SJSA1 (cell line): Measurements from ENCODE around the gene CFL1. TPM values are rescaled to one million over a fixed set of nuclear protein-coding genes. Genes with fewer than 3 reads are reported as not detected.

Source experiments
- DNase-seq, 2 experiments: peaks; one replicate each; pipeline ENCODE4 v3.0.0-alpha.2; 2015 to 2020; ENCODE audit warnings: low spot score in 2 of 2, low read depth in 1 of 2
- H3K27ac ChIP-seq: fragments of 250-450 bp; sonication (Bioruptor Pico); 2 replicates; pipeline ENCODE4 v1.5.1; 2020; ENCODE audit warnings: mild to moderate bottlenecking, moderate library complexity
- H3K27me3 ChIP-seq: fragments of 250-450 bp; sonication (Bioruptor Pico); replicated peaks from 2 replicates; pipeline ENCODE4 v1.5.1; 2020; ENCODE audit warnings: mild to moderate bottlenecking, moderate library complexity
- H3K36me3 ChIP-seq: fragments of 250-450 bp; sonication (Bioruptor Pico); 2 replicates; pipeline ENCODE4 v1.5.1; 2020; ENCODE audit warnings: mild to moderate bottlenecking
- H3K4me1 ChIP-seq: fragments of 250-450 bp; sonication (Bioruptor Pico); replicated peaks from 2 replicates; pipeline ENCODE4 v1.6.1; 2021; ENCODE audit warnings: mild to moderate bottlenecking
- H3K4me3 ChIP-seq: fragments of 250-450 bp; sonication (Bioruptor Pico); 2 replicates; pipeline ENCODE4 v1.5.1; 2020; ENCODE audit warnings: mild to moderate bottlenecking
- H3K9me3 ChIP-seq: fragments of 250-450 bp; sonication (Bioruptor Pico); replicated peaks from 2 replicates; pipeline ENCODE4 v1.5.1; 2020; ENCODE audit warnings: mild to moderate bottlenecking
- total RNA-seq: library from RNA; depleted of rRNA; stranded (reverse); fragments of >200 nt; shearing (Covaris generic); gene quantifications from 2 replicates; pipeline ENCODE4 v1.2.3, GENCODE V29; 2014

The CFL1 gene
- total RNA-seq, 1 experiment from 2014 or later: 4,273 TPM

DNA sequence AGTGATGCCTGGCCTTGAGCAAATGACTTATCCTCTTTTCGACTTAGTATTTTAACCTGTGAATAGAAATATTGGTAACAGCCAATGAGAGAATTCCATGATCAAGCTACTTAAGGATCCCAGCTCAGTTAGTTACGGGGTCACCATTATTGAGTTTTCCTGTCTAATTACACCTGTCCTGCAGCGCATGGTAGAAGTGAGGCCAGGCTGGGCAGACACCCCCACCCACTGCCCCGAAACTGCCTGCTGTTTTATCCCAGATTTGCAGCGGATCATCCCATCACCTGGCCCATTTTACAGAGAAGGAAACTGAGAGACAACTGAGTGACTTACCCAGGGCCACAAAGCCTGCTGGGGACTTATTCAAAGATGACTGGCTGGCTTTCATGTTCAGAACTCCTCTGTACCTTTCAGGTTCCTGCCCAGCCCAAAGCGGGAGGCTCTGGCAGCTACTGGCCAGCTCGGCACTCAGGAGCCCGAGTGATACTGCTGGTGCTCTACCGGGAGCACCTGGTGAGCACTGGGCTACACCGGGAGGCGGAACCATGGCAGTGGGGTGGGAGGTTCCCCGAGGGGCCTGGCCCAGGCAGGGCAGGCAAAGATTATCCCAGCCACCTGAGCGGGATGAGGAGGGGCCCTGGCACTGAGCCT is 3.7 kb upstream of the CFL1 start:
- H3K9me3 ChIP-seq: peaks cover 3% of the 10 kb centered on the region
- peak in 1 of 2 experiments; percentile 64 for DNase-seq
- H3K27ac ChIP-seq: no peak overlapping the region
- peak overlapping the region; percentile 93 for H3K4me3 ChIP-seq
- no peaks in the 10 kb centered on the region for H3K27me3 ChIP-seq
- peaks cover 76% of the 10 kb centered on the region for H3K36me3 ChIP-seq
- H3K4me1 ChIP-seq: peaks cover 23% of the 10 kb centered on the region

DNA sequence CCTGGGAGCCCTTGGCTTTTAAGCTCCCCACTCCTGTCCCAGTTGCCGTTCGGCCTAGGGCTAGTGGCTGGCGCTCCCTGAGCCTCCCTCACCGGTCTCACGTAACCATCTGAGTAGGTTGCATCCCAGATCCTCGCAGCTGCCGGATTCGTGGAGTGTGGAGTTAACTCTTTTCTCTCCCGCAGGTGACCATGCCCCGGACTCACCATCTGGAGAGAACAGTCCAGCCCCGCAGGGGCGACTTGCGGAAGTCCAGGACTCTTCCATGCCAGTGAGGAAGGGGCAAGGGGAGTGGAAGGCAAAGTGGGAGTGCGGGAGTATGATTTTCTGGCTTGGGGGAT is 3.2 kb upstream of the CFL1 start:
- Histone ChIP-seq H3K4me3 (peak overlapping the region; percentile 93), H3K9me3 (peaks cover 3% of the 10 kb centered on the region), H3K36me3 (peaks cover 76% of the 10 kb centered on the region), H3K27me3 (no peaks in the 10 kb centered on the region), H3K4me1 (peaks cover 28% of the 10 kb centered on the region), H3K27ac (peak overlapping the region; percentile 81)
- peak in 1 of 2 experiments; percentile 66 for DNase-seq

GRCh38 chr11:65860278-65861164 is 2.5 kb upstream of the CFL1 start, which contains the start of gene MUS81:
Gene MUS81 (plus strand): TSS chr11:65860433. CDS start chr11:65860754, 321 bp downstream.
- Histone ChIP-seq H3K36me3 (peaks cover 76% of the 10 kb centered on the region), H3K27me3 (no peaks in the 10 kb centered on the region), H3K27ac (peak within 1 kb of the TSS; percentile 81), H3K4me3 (peak within 1 kb of the TSS; percentile 93), H3K9me3 (peaks cover 3% of the 10 kb centered on the region), H3K4me1 (peaks cover 33% of the 10 kb centered on the region)
- peak; percentile 100 for DNase-seq

DNA sequence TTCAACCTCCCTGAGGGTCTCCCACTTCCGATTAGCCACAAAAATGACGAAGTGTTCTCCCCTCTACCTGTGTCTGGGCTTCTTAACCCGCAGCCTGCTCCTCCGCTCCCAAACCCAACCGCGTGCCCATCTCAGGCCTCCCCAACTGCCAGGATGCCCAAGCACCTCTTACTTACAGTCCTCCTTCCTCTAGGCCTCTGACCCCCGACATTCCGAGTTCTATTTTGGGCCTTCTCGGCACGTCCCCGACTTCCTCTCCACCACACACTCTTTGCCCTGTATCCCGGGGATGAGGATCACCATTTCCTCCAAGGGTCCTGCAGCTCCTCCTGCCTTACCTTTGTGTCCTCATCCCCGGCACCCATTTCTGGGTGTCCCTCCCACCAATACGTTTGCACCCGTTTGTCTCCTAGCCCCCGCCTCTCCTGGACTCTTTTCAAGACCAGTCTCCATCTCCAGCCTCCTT is 1.9 kb upstream of the CFL1 start:
- peaks cover 76% of the 10 kb centered on the region for H3K36me3 ChIP-seq
- H3K4me3 ChIP-seq: peak overlapping the region; percentile 93
- no peaks in the 10 kb centered on the region for H3K27me3 ChIP-seq
- peaks cover 33% of the 10 kb centered on the region for H3K4me1 ChIP-seq
- no peak for DNase-seq
- peak overlapping the region; percentile 81 for H3K27ac ChIP-seq
- peaks cover 3% of the 10 kb centered on the region for H3K9me3 ChIP-seq

DNA sequence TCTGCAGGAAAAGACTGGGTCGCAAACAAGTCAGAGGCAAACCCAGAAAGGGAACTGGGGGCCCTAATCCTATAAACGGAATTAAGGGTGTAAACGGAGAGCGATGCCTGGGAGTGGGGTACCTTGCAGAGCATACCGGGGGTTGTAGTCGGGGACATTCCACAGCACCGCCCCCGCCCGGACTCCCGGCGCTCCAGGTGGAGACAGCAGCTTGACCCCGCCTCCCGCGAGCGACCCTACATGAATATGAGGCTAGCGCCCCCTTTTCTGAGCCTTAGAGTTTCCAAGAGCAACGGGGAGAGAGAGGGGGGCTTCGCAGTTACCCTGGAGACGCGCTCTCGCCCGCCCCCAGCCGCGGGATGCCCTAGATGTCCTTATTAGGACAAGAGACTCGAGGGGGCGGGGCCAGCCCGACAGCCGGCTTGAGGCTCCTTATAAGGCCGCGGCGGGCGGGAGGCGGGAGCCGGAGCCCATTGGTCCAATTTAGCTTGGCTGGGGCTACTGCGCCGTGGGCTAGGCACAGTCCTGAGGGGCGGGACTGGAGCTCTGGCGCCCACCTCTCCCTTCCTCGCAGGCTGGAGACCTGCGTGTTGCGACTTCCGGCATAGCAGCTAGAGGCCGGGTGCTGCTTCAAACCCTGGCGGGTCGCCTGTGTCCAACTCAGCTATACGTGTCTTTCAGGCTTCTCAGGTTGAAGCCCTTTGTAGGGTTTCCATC is 1.3 kb upstream of the CFL1 start:
- H3K4me1 ChIP-seq: peaks cover 33% of the 10 kb centered on the region
- DNase-seq: peak; percentile 100
- peaks cover 76% of the 10 kb centered on the region for H3K36me3 ChIP-seq

GRCh38 chr11:65858681-65859087 is 704 bp upstream of the CFL1 start:
- H3K36me3 ChIP-seq: peaks cover 76% of the 10 kb centered on the region
- peak overlapping the region; percentile 93 for H3K4me3 ChIP-seq
- H3K27ac ChIP-seq: peak overlapping the region; percentile 30
- DNase-seq: no peak
- H3K4me1 ChIP-seq: peaks cover 33% of the 10 kb centered on the region
- peaks cover 3% of the 10 kb centered on the region for H3K9me3 ChIP-seq
- no peaks in the 10 kb centered on the region for H3K27me3 ChIP-seq

More for the DNA sequence above, 1.3 kb upstream of the CFL1 start:
- Histone ChIP-seq H3K27me3 (no peaks in the 10 kb centered on the region), H3K9me3 (peaks cover 3% of the 10 kb centered on the region), H3K27ac (peak overlapping the region; percentile 81), H3K4me3 (peak overlapping the region; percentile 93)

- Histone ChIP-seq H3K36me3 (peaks cover 76% of the 10 kb centered on the region), H3K4me1 (peaks cover 33% of the 10 kb centered on the region)
- DNase-seq: peak; percentile 74 to 76
These were observed 504 bp downstream of the CFL1 start for GRCh38 chr11:65857500-65857852.

GRCh38 chr11:65856689-65857499 is 1.1 kb downstream of the CFL1 start:
- Histone ChIP-seq H3K27ac (peak overlapping the region; percentile 75), H3K4me1 (peaks cover 29% of the 10 kb centered on the region), H3K4me3 (peak overlapping the region; percentile 93), H3K9me3 (peaks cover 10% of the 10 kb centered on the region), H3K27me3 (no peaks in the 10 kb centered on the region), H3K36me3 (peaks cover 76% of the 10 kb centered on the region)
- peak; percentile 89 to 93 for DNase-seq

More at GRCh38 chr11:65857500-65857852, 504 bp downstream of the CFL1 start:
- peak overlapping the region; percentile 75 for H3K27ac ChIP-seq
- peak overlapping the region; percentile 93 for H3K4me3 ChIP-seq
- H3K9me3 ChIP-seq: peaks cover 4% of the 10 kb centered on the region
- H3K27me3 ChIP-seq: no peaks in the 10 kb centered on the region

DNA sequence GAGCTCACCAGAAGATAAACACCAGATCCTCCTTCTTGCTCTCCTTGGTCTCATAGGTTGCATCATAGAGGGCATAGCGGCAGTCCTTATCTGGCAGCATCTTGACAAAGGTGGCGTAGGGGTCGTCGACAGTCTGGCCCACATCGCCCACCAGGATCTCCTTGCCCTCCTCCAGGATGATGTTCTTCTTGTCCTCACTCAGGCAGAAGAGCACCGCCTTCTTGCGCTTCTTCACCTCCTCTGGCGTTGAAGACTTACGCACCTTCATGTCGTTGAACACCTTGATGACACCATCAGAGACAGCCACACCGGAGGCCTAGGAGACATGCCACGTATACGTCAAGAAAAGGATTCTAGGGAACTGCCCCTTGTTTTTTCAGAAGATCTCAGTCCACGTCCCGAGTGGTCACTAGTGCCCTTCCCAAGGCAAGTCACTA is 2.0 kb downstream of the CFL1 start:
- Histone ChIP-seq H3K27me3 (no peaks in the 10 kb centered on the region), H3K27ac (no peak overlapping the region), H3K9me3 (peaks cover 20% of the 10 kb centered on the region), H3K36me3 (peaks cover 76% of the 10 kb centered on the region), H3K4me1 (peaks cover 22% of the 10 kb centered on the region), H3K4me3 (peak overlapping the region; percentile 93)
- DNase-seq: no peak

DNA sequence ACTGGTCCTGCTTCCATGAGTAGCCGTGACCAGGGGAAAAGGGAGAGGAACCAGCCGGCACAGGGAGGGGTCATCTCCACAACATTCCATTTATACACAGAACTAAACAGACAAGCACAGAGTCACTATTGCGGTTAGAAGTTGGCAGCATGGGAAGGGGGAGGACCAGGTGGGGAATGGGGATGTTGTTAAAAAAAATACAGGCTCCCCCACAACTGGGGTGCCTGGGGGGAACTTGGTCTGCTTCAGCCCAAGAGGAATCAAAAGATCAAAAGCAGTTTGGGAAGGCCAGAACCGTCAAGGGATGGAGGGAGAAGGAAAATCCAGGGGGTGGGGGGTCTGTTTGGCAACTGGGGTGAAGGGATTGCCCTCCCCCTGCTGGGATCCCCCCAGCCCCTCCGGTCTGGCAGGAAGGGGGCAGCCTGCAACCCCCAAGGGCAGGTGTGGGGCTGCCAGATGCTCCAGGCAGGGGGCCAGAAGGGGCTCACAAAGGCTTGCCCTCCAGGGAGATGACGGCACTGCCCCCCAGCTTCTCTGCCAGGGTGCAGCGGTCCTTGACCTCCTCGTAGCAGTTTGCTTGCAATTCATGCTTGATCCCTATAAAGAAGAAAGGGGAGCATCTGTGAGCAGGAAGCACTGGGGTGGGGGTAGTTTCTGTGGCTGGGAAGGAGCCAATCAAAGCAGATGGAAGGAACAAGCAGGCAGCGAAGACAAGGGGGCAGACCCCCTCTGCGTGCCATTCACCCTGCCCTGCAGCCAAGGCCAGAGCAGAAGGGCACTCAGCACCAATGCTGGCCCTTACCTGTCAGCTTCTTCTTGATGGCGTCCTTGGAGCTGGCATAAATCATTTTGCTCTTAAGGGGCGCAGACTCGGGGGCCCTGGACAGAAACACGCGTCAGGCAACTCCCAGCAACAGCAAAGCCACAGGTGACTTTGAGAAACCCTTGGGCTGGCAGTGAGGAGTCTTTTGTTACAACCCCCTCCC is 2.8 kb downstream of the CFL1 start:
- DNase-seq: no peak
- Histone ChIP-seq H3K9me3 (peaks cover 22% of the 10 kb centered on the region), H3K4me3 (no peak overlapping the region), H3K27me3 (no peaks in the 10 kb centered on the region), H3K27ac (no peak overlapping the region), H3K36me3 (peaks cover 78% of the 10 kb centered on the region), H3K4me1 (peaks cover 22% of the 10 kb centered on the region)

DNA sequence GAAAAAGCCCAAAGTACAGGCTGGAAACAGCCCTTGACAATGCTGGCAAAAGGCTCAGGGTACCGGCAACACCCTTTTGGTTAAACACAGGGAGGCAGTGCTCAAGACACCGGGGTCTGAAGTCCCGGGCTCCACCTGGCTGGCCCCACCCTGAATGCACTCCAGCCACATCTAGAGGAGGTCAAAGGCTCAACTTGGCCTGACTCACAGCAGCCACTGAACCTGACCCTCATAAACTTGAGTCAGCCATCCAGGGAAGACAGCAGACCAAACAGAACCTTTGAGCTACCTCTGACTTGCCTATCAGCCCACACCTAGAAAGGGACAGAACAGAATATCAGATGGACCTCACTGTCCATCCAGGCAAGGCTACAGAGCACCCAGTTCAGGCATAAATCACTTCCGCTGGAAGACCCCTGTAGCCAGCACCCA is 3.8 kb downstream of the CFL1 start:
- Histone ChIP-seq H3K27me3 (no peaks in the 10 kb centered on the region), H3K4me1 (peaks cover 15% of the 10 kb centered on the region), H3K36me3 (peaks cover 78% of the 10 kb centered on the region), H3K4me3 (no peak overlapping the region), H3K27ac (no peak overlapping the region), H3K9me3 (peaks cover 22% of the 10 kb centered on the region)
- no peak for DNase-seq
